GM21717 (cell line): ENCODE data around the gene PRKAG2.

Source experiments
- ATAC-seq: cut with Tn5 transposase; IDR thresholded peaks from one replicate; pipeline ENCODE4 v1.9.1; 2021; ENCODE audit warnings: mild to moderate bottlenecking, moderate library complexity; ENCODE audit not compliant: unreplicated experiment

PRKAG2 gene

GRCh38 chr7:151719031-151719896, 157.7 kb downstream of the PRKAG2 start:
- no peak for ATAC-seq

GRCh38 chr7:151717918-151718317, 159.0 kb downstream of the PRKAG2 start:
- ATAC-seq = no peak

GRCh38 chr7:151717415-151717814, 159.5 kb downstream of the PRKAG2 start:
- ATAC-seq = no peak

GRCh38 chr7:151716323-151716722, 160.6 kb downstream of the PRKAG2 start:
- no peak for ATAC-seq

- ATAC-seq = no peak
Measured at GRCh38 chr7:151715666-151716315, 161.1 kb downstream of the PRKAG2 start.

- no peak for ATAC-seq
Measured at GRCh38 chr7:151714201-151714600, 162.7 kb downstream of the PRKAG2 start.

GRCh38 chr7:151712810-151713125, 164.1 kb downstream of the PRKAG2 start:
- ATAC-seq = no peak

GRCh38 chr7:151711906-151712809, 164.8 kb downstream of the PRKAG2 start:
- no peak for ATAC-seq

- ATAC-seq = no peak
Measured at GRCh38 chr7:151711435-151711872, 165.5 kb downstream of the PRKAG2 start.

GRCh38 chr7:151710646-151711434, 166.1 kb downstream of the PRKAG2 start:
- no peak for ATAC-seq

- ATAC-seq = no peak
Measured at GRCh38 chr7:151710121-151710640, 166.7 kb downstream of the PRKAG2 start.

GRCh38 chr7:151709141-151710038, 167.5 kb downstream of the PRKAG2 start:
- no peak for ATAC-seq

- ATAC-seq = no peak
Measured at GRCh38 chr7:151708610-151709009, 168.3 kb downstream of the PRKAG2 start.

GRCh38 chr7:151707757-151708156, 169.2 kb downstream of the PRKAG2 start:
- ATAC-seq = no peak

- no peak for ATAC-seq
Measured at GRCh38 chr7:151707105-151707469, 169.8 kb downstream of the PRKAG2 start.

GRCh38 chr7:151706277-151707104, 170.4 kb downstream of the PRKAG2 start:
- no peak for ATAC-seq

GRCh38 chr7:151705636-151706276, 171.2 kb downstream of the PRKAG2 start:
- ATAC-seq = no peak
